COLO668 (cell line): ENCODE measurements around the gene FHOD3.

Experiments
- DNase-seq: peaks from one replicate; lab custom pipeline; 2025; ENCODE audit not compliant: unreplicated experiment; lab: John Stamatoyannopoulos, UW

The FHOD3 gene

DNA sequence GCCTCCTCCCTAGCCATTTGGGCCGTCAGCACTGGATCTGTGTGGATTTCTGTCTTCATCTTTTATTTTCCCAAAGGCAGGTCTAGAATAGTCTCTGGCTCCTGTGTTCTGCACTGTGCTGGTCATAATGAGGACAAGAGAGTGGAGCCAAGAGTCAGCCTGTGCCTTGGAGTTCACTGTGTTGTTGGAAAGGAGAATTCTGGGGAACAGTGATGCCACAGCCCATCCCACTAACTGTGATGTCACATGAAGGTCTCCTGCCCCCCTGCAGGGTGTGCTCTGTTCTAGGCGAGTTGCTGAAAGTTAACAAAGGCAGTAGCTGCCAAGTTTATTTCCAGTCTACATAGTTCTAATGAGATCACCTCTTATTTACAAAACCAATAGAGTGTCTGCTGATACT lies 282.8 kb downstream of the FHOD3 start:
- no peak for DNase-seq

GRCh38 chr18:36580874-36581750 lies 283.6 kb downstream of the FHOD3 start:
- no peak for DNase-seq

DNA sequence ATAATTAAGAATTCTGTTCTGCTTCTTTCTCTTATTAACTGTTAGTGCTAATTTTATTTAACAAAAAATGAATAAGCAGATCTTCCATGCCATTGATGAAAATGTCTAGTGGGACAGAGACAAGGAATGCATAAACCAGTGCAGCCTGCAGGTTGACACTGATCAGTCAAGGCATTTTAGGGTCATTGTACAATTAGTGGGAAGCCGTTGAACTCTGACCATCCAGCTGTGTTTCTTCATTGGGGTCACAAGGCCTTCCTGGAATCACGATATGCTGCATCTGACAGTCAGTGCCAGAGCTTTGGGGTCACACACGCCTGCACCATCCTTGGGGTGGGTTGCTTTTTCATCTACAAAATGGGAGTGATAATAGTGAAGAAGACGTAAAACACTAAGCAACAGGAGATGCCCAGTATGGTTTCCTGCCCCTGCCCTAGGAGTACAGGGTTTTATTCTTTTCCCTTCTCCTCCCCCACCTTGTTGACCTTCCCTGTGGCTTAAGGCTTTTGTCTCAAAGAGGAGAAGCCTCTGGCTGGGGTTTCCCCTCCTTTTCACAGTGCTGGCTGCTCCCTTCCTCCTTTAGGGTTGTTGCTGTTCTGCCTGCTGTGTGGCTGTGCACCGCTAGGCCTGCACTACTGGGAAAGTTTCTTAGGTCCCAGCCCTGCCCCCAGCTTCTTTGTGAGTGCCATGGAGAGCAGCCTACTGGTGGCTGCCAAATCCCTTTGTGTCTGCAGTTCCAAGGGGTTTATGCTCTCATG lies 285.7 kb downstream of the FHOD3 start:
- no peak for DNase-seq

- no peak for DNase-seq
These were observed 292.5 kb downstream of the FHOD3 start for GRCh38 chr18:36589857-36590543.

DNA sequence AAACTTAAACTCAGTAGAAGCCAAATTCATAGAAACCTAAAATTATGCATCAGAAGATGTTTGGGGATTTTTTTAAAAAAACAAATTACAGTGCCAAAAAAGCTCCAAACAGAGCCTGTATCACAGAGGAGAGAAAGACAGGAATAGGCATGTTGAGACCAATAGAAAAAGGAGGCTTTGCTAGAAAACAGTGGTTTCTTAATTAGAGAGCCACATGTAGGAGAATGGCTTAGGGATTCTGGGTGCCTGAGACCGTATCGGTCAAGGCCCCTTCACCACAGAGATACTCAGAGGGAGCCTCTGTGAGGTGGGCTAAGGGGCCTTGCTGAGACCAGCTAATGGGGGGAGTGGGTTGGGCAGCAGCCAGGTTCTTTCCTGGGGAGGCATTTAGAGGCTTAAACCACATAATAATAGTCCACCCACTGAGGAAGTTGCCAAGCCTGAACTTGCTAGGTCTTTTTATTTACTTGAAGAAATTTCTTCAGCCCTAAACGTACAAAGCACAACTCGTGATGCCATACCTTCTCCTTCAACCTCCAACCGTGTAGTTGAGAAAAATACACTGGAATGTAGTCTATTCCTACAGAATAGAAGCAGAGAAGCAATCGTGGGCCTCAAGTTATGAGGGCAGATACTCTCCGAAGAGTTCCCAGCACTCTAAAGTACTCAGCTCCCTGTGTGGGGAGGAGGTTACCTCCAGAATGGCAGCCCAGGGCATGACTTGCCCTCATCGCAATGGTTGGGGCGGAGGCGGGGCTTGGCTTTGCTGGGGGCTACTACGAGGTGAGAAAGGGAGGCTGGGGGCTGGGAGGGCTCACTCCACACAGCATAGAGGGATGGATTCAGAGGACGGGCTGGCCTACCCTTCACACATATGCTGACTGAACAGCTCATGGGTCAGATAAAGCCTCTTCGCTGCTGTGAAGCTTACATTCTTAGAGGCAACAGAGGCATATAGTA lies 293.4 kb downstream of the FHOD3 start:
- DNase-seq, result no peak

GRCh38 chr18:36592282-36592681 lies 294.8 kb downstream of the FHOD3 start:
- no peak for DNase-seq

- no peak for DNase-seq
These were observed 295.5 kb downstream of the FHOD3 start for GRCh38 chr18:36593001-36593400.

DNA sequence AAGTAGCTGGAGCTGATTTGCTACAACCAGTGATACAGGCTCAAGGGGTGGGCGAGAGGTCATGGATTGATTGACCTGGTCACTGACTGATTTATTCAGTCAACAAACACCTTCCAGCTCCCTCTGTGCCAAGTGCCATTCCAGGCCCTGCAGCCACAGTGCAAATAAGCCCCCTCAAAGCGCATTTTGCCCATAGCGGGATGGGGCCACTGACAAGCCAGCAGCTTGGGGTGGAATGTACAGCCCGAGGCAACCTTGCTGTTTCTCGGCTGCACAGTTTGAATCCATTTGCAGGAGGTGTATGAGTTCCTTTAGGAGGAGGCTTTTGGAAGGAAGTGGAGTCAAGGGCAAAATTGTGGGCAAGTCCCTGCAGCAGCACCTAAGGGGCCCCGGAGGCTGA lies 296.1 kb downstream of the FHOD3 start:
- no peak for DNase-seq

- DNase-seq, result no peak
These were observed 297.1 kb downstream of the FHOD3 start for GRCh38 chr18:36594621-36595020.

DNA sequence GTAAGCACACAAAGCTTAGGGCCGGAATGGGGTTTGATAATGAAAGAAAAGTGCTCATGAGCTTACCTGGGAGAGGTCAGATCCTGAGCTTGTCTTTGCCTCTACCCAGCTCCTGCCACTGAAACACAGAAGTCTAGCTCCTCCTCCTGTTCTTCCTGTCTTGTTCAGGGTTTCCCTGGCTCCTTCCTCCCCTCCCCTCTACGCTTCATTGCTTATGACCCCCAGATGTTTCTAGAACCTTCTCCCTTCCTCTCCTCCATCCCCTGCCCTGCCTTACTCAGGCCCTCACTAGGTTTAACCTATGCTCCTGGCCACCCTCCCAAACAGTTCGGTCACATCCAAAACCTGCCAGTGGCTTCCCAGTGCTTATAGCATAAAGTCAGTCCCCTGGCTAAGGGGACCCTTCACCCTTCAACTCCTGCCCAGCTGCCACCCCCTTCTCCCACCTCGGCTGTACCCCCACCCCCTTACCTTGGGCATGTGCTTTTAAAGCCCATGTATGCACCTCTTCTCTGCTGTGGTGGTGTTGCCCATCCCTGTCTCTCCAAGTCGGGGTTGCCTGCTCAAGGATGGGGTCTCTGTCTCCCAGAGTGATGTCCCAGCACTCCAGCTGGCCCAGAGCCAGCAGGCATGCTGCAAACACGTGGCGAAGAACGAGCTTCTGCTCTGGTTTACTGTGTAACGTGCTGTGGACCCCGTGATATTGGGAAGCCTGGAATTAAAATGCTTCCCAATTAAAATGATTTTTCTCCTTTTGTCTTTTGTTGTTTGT lies 297.7 kb downstream of the FHOD3 start:
- no peak for DNase-seq

DNA sequence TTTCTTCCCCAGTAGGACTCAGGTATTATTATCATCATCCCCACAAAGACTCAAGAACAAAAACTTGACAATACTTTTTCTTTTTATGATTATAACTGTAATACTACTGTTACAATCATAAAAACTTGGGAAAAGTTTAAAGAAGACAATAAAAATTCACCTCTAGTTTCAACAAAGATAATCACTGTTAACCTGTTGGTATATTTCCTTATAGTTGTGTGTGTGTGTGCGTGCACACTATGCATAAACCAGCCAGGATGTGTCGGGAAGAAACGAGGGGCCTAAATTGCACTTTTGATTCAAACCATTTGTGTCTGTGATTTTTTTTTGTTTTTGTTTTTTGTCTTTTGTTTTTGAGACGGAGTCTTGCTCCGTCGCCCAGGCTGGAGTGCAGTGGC lies 298.3 kb downstream of the FHOD3 start:
- no peak for DNase-seq

DNA sequence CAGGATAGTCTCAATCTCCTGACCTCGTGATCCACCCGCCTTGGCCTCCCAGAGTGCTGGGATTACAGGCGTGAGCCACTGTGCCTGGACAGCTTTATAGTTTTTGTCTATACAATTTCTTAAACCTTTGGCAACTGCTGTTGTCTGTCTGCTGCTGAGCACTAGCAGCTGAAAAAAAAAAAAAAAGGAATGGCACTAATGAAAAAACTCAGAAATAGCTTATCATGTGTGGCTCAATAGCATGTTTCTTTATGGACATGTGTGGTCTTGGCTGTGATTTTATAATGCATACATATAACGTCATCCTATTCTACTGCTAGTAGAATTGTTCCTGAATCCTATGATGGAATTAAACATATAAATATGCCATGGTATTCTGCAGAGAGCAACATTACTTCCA lies 300.1 kb downstream of the FHOD3 start:
- DNase-seq, result no peak

- no peak for DNase-seq
These were observed 303.0 kb downstream of the FHOD3 start for GRCh38 chr18:36600548-36600947.

DNA sequence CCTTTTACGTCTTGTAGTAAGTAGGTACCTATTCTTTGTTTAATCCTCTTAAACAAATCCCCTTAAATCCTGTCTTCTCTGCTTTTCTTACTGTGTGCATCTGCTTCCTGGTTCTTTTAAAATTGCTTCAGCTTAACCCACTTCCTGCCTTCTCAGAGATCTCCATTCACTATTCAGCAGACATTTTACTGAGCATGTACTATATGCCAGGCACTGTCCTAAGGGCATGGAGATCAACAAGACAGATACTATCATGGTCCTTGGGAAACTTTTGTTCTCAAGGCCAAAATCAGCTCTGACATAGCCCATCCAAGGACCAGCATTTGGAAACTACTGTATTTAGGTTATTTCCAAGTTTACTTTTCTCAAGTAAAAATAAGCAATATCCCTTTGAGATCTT lies 303.8 kb downstream of the FHOD3 start:
- no peak for DNase-seq

DNA sequence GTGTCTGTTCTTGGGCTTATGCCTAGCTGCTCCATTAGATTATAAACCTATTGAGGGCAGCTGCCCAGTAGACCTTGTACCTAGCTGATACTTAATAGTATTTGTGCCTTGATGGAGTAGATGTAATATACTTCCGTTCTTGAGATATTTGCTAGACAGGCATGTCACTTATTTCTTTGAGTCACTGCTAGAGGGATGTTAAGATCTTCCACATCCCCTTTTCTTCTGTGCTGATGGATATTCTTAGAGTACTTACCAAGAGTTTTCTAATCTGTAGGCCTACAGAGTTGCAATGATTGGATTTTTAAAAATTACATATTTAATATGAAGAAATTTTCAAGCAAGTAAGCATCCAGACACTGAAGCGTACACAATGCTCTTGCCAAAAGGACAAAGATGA lies 304.6 kb downstream of the FHOD3 start:
- DNase-seq, result no peak

- DNase-seq, result no peak
These were observed 305.1 kb downstream of the FHOD3 start for GRCh38 chr18:36602620-36603019.

DNA sequence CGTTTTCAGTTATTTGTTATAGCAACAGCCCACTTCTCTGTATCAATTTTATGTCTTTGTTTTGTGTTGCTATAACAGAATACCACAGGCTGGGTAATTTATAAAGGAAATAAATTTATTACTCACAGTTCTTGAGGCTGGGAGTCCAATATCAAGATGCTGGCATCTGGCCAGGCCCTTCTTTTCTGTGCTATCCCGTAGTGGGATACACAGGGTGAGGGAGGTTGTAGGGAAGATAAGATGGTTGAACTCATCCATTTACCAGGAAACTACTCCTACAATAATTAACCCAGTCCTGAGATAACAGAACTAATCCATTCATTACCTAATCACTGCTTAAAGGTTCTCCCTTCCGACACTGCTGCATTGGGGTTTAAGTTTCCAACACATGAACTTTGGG lies 310.6 kb downstream of the FHOD3 start:
- DNase-seq, result no peak

DNA sequence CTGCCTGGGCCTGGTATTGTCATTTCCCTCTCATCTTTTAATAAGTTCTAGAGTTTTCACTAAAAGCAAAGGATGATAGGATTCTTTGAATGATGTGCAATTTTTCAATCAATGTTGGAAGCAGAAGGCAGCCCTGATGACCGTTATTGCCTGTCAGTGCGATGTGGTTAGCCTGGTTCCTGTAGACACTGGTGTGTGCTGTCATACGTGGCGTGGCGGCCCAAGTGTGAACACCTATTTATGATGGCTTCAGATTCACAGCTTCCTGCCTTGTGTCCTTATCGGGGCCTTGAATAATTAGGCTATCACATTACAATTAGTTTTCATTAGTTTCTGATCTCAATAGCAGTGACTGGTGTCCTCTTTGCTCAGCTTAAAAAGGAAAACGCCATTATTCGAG lies 312.7 kb downstream of the FHOD3 start:
- no peak for DNase-seq

GRCh38 chr18:36610661-36611060 lies 313.1 kb downstream of the FHOD3 start:
- no peak for DNase-seq

- no peak for DNase-seq
These were observed 315.6 kb downstream of the FHOD3 start for GRCh38 chr18:36613069-36613468.
